ENCODE data around the gene CDH23. TPM values are rescaled to one million over a fixed set of nuclear protein-coding genes. Genes with fewer than 3 reads are reported as not detected.

CDH23 gene
- total and polyA plus RNA-seq, 10 donors, result 2.0 to 19.9 (median 11.0) TPM

GRCh38 chr10:71734797-71735196 lies 338.1 kb downstream of the CDH23 start:
- H3K36me3 ChIP-seq, result no peaks in the 10 kb centered on the region
- 81 to 90% (median 88%) methylated on average over 4 to 5 of the region's 5 CpGs for WGBS, 5 donors
- intact Hi-C loops (cut with DNase I; ENCODE audit: low total_unique reads), result no loop called here

DNA sequence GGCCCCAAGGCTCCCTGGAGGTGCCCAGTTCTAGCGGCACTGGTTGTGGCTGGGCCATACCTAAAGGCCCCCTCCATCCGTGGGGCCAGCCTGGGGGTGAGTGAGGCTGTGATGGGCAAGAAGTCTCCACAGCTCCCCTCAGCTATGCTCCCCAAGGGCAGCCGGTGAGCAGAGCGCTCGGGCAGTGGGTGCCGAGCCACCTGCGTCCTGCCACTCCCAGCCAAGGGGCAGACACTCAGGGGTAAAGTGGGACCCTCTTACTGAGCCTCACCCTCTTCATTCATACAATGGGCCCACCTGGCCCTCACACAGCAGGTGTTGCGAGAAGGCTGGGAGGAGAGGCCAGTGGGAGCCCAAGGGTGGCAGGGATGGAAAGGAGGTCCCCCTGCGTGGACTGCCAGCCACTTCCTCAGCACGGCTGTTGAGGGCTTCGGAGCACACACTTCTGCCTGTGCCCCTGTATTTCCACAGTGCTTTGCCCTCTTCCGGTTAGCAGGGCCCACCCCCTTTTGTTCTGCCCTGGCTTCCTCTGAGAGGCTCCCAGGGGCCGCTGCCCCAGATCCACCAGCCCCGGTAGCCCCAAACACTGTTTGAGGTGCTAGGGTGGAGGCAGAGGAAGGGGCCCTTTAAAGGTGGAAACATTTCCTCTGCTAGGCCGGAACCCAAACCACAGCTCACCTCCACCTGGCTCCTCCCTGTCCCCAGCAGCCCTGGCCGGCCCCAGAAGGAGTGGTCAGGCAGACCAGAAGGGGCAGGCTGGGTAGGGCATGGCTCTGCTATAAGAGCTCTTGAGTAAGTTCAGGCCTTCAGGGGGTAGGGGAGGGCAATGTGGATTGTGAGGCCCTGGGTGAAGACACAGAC lies 339.2 kb downstream of the CDH23 start:
- H3K4me1 ChIP-seq, result peaks cover 40 to 99% (median 87%) of the 10 kb centered on the region in 6 donors
- no peaks in the 10 kb centered on the region for H3K36me3 ChIP-seq
- H3K27me3 ChIP-seq (replicated peaks in 1 of 7), result no peaks in the 10 kb centered on the region
- TF ChIP-seq POLR2AphosphoS5 (IDR thresholded peaks at IDR 0.05), result peak; percentile 79 to 83 (median 82)
- TF ChIP-seq POLR2A (IDR thresholded peaks at IDR 0.05), result no peak
- intact Hi-C loops (cut with DNase I; ENCODE audit: low total_unique reads), result no loop called here
- H3K27ac ChIP-seq, result peak overlapping the region; percentile 81 to 98 (median 90)
- H3K9me3 ChIP-seq, result no peaks in the 10 kb centered on the region
- WGBS, 5 donors, result 40 to 56% (median 44%) methylated on average over 8 to 16 of the region's 16 CpGs
- H3K4me3 ChIP-seq, result peak overlapping the region in 1 of 8 donors; percentile 47
- peak; percentile 93 for DNase-seq

More at GRCh38 chr10:71734797-71735196, 338.1 kb downstream of the CDH23 start:
- H3K4me3 ChIP-seq, result peak overlapping the region in 1 of 8 donors; percentile 47
- H3K4me1 ChIP-seq, result peaks cover 31 to 99% (median 86%) of the 10 kb centered on the region in 6 donors
- peak overlapping the region; percentile 81 to 98 (median 90) for H3K27ac ChIP-seq
- TF ChIP-seq, protein P1, sequence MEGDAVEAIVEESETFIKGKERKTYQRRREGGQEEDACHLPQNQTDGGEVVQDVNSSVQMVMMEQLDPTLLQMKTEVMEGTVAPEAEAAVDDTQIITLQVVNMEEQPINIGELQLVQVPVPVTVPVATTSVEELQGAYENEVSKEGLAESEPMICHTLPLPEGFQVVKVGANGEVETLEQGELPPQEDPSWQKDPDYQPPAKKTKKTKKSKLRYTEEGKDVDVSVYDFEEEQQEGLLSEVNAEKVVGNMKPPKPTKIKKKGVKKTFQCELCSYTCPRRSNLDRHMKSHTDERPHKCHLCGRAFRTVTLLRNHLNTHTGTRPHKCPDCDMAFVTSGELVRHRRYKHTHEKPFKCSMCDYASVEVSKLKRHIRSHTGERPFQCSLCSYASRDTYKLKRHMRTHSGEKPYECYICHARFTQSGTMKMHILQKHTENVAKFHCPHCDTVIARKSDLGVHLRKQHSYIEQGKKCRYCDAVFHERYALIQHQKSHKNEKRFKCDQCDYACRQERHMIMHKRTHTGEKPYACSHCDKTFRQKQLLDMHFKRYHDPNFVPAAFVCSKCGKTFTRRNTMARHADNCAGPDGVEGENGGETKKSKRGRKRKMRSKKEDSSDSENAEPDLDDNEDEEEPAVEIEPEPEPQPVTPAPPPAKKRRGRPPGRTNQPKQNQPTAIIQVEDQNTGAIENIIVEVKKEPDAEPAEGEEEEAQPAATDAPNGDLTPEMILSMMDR (IDR thresholded peaks at IDR 0.05 in 8 of 11, conservative IDR thresholded peaks at IDR 0.05 in 3 of 11), result no peak
- TF ChIP-seq POLR2A (IDR thresholded peaks at IDR 0.05), result no peak
- TF ChIP-seq POLR2AphosphoS5 (IDR thresholded peaks at IDR 0.05), result no peak
- H3K27me3 ChIP-seq (replicated peaks in 1 of 7), result no peaks in the 10 kb centered on the region
- no peak for DNase-seq
- H3K9me3 ChIP-seq, result no peaks in the 10 kb centered on the region

GRCh38 chr10:71736570-71736952 lies 339.8 kb downstream of the CDH23 start:
- intact Hi-C loops (cut with DNase I; ENCODE audit: low total_unique reads), result no loop called here
- 60 to 75% (median 74%) methylated on average over 2 of the region's 2 CpGs for WGBS, 5 donors
- TF ChIP-seq, protein P1 (IDR thresholded peaks at IDR 0.05 in 8 of 11, conservative IDR thresholded peaks at IDR 0.05 in 3 of 11), result no peak
- TF ChIP-seq POLR2AphosphoS5 (IDR thresholded peaks at IDR 0.05), result no peak
- Histone ChIP-seq H3K4me1 (peaks cover 40 to 99% (median 88%) of the 10 kb centered on the region in 6 donors), H3K9me3 (no peaks in the 10 kb centered on the region), H3K36me3 (peaks cover 0 to under 1% (median 0%) of the 10 kb centered on the region in 6 donors), H3K27me3 (replicated peaks in 1 of 7) (no peaks in the 10 kb centered on the region), H3K27ac (peak overlapping the region; percentile 81 to 98 (median 90)), H3K4me3 (peak overlapping the region in 1 of 8 donors; percentile 47)
- no peak for DNase-seq

GRCh38 chr10:71737001-71737833 lies 340.5 kb downstream of the CDH23 start:
- no peaks in the 10 kb centered on the region for H3K9me3 ChIP-seq
- peak overlapping the region in 1 of 8 donors; percentile 47 for H3K4me3 ChIP-seq
- H3K27me3 ChIP-seq (replicated peaks in 1 of 7), result no peaks in the 10 kb centered on the region
- peaks cover 0 to 5% (median 0%) of the 10 kb centered on the region in 6 donors for H3K36me3 ChIP-seq
- TF ChIP-seq POLR2A (IDR thresholded peaks at IDR 0.05) (no peak), POLR2AphosphoS5 (IDR thresholded peaks at IDR 0.05) (no peak)
- TF ChIP-seq, protein P1 (IDR thresholded peaks at IDR 0.05 in 8 of 11, conservative IDR thresholded peaks at IDR 0.05 in 3 of 11), result no peak
- intact Hi-C loops (cut with DNase I; ENCODE audit: low total_unique reads), result no loop called here
- DNase-seq, result no peak
- peaks cover 42 to 99% (median 89%) of the 10 kb centered on the region in 6 donors for H3K4me1 ChIP-seq
- WGBS, 5 donors, result 53 to 66% (median 58%) methylated on average over 12 of the region's 12 CpGs
- H3K27ac ChIP-seq, result peak overlapping the region; percentile 81 to 98 (median 90)
